ENCODE results near the gene HTRA2. TPM values are rescaled to one million over a fixed set of nuclear protein-coding genes. Genes with fewer than 3 reads are reported as not detected.
A peak's percentile ranks its signal among the peaks of the same experiment; 100 is the strongest.

The HTRA2 gene
- total RNA-seq, 1 donor from 2014 or later: 25.0 TPM

DNA sequence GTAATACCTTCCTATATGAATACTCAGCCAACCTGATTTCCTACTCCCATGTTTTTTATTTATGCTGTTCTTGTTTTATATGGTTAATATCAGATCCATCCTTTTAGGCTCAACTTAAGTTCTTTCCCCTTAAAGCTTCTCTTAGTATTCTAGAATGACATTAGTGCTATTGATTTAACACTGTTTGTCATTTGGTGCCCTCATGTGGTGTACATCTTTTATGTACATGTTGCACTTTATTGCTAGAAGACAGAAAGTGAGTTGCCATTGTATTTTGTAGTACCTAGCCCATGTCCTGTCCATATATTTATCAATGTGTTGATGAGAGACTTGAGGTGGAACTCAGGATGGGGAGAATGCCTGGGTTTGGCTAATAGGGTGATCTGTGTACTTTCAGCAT, 2.5 kb downstream of the HTRA2 start:
- intact Hi-C loops (cut with DNase I): loop anchor here (10.0 kb wide), 1 partner anchor 707 kb away; the partner anchor contains the start of gene STAMBP
- no peak for DNase-seq (ENCODE audit: low spot score)

DNA sequence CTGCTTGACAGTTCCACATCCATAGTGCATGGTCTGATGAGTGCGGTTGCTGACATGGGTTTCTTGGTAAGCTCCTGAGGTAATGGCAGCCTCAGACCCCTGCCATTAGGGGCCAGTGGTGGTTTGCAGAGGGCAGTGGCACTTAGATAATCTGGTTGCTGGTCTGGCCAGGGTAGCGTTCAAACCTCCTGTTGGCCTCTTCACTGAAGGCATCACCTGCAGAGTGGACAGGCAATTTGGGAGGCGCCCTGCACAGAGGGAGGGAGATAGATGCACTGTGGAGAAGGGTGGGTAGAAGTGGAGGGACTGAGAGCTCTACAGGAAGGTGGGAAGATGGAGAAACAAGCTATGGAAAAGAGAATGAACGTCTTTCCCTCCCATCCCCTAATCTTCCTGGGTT, 3.7 kb downstream of the HTRA2 start:
- DNase-seq (ENCODE audit: low spot score): peak; percentile 43
- intact Hi-C loops (cut with DNase I): loop anchor here (10.0 kb wide), 1 partner anchor 709 kb away; the partner anchor contains the start of gene STAMBP

DNA sequence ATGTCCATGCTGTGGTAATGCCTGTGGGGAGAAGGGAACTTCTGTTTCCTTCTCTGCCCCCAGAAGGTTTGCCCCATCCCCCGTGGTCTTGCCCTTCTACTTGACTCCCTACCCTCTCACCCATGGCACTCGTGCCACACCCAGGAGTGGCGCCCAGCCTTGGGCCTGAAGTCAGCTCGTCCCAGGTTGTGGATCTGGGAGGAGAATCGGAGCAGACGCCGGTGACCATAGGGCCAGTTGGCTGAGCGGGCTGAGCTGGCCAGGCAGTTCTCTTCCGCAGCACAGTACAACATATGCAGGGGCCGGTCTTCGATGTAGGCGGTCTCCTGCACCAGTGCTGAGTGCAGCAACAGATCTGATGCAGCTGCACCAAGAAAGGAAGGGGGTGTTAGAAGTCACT, 4.7 kb downstream of the HTRA2 start:
- intact Hi-C loops (cut with DNase I): loop anchor here (10.0 kb wide), 1 partner anchor 710 kb away; the partner anchor contains the start of gene STAMBP
- DNase-seq (ENCODE audit: low spot score): peak; percentile 7

GRCh38 chr2:74535440-74535965, 5.8 kb downstream of the HTRA2 start:
- intact Hi-C loops (cut with DNase I): loop anchor here (10.0 kb wide), 1 partner anchor 711 kb away; the partner anchor contains the start of gene STAMBP
- no peak for DNase-seq (ENCODE audit: low spot score)

GRCh38 chr2:74536166-74536950, 6.6 kb downstream of the HTRA2 start:
- DNase-seq (ENCODE audit: low spot score): no peak
- intact Hi-C loops (cut with DNase I): loop anchor here (10.0 kb wide), 1 partner anchor 712 kb away; the partner anchor contains the start of gene STAMBP

DNA sequence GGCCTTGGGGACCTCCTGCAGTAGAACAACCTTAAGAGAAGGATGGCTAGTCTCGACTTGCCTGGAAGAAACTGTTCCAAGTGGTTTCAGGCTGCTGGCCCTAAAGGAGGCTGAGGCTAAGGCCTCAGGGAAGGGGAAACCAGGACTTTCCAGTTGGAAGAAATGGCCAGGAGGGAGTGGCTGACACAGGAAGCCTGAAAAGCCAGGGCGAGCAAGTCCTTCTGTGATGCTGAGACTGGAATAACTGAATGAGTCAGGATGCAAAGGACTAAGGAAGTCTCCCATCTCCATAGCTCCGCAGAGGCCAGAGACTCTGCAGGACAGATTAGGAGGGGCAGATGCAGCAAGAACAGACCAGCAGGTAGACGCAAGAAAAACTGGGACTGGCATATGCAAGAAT, 7.4 kb downstream of the HTRA2 start:
- intact Hi-C loops (cut with DNase I): loop anchor here (10.0 kb wide), 1 partner anchor 712 kb away; the partner anchor contains the start of gene STAMBP
- DNase-seq (ENCODE audit: low spot score): no peak

- DNase-seq (ENCODE audit: low spot score): no peak
- intact Hi-C loops (cut with DNase I): loop anchor here (10.0 kb wide), 1 partner anchor 714 kb away; the partner anchor contains the start of gene STAMBP
These were observed 9.2 kb downstream of the HTRA2 start for GRCh38 chr2:74538881-74539339.

DNA sequence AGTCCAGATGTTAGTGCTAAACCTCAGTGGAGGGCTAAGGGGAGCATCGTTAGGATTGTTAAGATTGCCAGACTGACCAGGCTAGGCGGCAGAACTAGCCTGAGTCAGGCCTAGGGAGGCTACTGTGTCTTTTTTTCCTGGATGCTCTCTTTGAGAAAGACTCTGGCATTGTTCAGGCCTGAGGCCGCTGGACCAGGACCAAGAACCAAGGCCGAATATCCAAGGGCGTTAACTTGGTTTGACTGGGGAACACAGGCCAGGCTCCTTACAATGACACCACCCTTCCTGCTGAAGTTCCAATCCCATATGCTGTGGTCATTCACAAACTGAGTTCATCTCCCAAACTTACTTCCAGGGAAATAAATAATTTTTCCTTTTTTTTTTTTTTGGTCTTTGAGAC, 10.6 kb downstream of the HTRA2 start:
- intact Hi-C loops (cut with DNase I): no loop called here
- DNase-seq (ENCODE audit: low spot score): no peak

DNA sequence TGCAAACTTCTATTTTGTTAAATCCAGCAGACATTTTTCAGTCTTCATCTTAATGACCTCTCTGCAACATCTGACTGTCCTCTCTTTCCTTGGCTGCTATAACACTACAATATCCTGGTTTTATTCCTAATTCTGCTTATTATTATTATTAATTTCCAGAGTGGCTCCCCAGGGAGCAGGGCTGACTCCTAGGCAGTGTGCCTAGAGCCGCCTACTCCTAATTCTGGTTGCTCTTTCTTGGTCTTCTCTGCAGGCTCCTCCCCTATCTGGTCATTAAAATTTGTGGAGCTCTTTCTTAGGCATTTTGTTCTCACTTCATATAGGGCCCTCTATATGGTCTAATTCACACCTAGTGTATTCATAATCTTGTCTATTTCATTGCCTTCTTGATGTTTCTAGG, 13.2 kb downstream of the HTRA2 start:
- intact Hi-C loops (cut with DNase I): no loop called here

GRCh38 chr2:74544634-74545033, 14.9 kb downstream of the HTRA2 start:
- DNase-seq (ENCODE audit: low spot score): peak; percentile 10
- intact Hi-C loops (cut with DNase I): no loop called here

More for the DNA sequence above, 13.2 kb downstream of the HTRA2 start:
- DNase-seq (ENCODE audit: low spot score): peak; percentile 33

- peak; percentile 14 for DNase-seq (ENCODE audit: low spot score)
- intact Hi-C loops (cut with DNase I): no loop called here
These were observed 16.3 kb downstream of the HTRA2 start for GRCh38 chr2:74546004-74546403.

- intact Hi-C loops (cut with DNase I): loop anchor here (2.0 kb wide), 1 partner anchor 18 kb away; no protein-coding TSS in a partner anchor
- DNase-seq (ENCODE audit: low spot score): peak; percentile 26
These were observed 18.7 kb downstream of the HTRA2 start for GRCh38 chr2:74548285-74548899.

DNA sequence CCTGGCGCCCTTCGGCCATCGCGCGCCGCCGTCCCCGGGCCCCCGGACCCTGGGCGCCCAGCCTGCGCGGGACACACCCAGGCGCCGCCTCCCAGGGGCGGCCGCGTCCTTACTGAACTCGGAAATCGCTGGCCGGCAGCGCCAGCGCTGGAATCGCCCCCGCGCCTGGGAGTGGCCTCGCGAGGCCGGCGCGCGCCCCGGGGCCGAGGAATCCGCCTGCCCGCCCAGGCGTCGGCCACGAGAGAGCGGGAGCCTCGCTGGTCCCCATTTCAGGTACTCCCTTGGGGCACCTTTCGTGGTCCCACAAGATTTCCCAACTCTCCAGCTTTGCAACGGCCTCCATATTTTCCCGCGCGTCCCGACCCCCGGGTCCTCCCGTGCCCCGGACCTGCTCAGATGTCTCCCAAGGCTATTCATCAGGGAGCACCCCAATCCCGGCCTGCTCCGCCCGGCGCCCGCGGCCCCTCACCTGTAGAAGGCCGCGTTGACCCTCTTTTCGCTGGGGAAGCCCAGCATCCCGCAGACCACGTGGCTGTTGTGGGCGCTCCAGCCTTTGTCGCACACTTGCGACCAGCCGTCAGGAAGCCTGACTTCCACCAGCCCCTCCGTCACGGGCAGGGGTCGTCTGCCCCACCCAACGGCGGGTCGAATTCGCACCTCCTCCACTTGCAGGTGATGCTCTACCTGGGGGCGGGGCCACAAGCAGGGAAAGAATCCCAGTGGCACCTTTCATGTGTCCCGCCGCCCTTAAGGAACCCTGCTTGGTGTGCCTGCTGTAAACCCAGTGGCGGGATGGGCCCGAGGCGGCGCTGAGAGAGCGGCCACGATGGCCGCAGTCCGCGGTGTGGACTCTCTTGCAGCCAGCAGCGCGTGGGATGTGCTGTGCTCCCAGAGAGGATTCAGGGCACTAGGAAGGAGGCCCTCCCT, 19.4 kb downstream of the HTRA2 start:
- intact Hi-C loops (cut with DNase I): loop anchor here (2.0 kb wide), 1 partner anchor 18 kb away; no protein-coding TSS in a partner anchor
- peak; percentile 84 for DNase-seq (ENCODE audit: low spot score)

DNA sequence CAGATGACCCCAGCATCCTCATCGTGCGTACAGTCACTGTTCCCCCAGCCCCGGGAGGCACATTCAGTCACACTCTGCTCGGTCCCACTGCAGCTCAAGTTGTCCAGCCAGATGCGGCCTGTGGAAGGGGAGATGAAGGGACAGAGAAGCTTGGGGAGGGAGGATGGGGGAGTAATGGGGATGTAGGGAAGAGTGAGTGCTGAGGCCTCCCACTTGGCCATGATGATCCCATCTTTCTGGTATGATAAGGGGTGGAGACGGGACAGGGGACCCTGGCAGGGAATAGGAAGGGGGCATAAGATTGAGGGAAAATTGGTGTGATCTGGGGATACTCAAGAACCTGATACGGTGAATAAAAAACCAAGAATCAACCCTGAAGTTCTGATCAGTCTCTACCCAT, 20.5 kb downstream of the HTRA2 start:
- peak; percentile 38 for DNase-seq (ENCODE audit: low spot score)
- intact Hi-C loops (cut with DNase I): no loop called here

GRCh38 chr2:74551530-74551929, 21.8 kb downstream of the HTRA2 start:
- intact Hi-C loops (cut with DNase I): no loop called here

DNA sequence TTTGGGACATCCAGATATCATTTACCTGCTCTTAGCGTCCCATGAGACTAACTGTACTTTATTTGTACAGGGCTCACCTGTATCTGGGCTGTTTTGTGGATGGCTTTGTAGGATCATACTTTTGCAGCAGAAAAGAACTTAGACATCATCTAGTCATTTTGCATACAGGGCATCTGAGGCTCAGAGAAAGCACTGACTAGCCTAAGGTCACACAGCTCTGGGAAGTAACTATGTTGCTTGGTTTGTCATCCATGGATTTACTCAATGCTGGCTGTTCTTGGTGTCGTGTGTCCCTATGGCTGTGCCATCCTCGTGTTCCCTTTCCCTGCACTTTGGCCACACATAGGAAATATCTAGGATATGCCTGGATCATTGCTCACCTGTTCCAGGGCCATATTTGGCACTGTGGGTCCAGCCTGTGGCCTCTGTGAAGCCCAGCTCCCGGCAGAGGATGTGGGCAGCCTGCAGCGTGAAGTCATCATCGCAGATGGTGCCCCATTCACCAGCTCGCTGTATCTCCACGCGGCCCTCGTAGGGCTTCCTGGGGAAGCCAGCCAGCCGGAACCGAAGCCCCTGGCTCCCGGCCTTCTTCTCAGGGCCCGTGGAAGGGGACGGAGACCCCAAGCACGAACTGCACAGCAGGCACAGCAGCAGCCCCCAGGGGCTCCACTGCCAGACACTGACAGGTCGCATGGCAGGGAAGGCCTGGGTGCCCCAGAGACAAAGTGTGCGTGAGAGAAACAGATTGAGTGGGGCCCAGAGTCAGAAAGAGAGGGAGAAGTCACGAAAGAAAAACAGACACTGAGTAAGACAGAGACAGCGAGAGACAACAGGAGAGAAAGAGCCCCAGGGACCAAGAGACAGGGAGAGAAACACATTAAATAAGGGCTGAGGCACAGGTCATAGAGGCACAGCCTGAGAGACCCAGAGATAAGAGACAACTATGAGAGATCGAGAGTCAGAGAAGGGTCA, 22.5 kb downstream of the HTRA2 start:
- intact Hi-C loops (cut with DNase I): no loop called here

More at GRCh38 chr2:74551530-74551929, 21.8 kb downstream of the HTRA2 start:
- DNase-seq (ENCODE audit: low spot score): peak; percentile 15

DNA sequence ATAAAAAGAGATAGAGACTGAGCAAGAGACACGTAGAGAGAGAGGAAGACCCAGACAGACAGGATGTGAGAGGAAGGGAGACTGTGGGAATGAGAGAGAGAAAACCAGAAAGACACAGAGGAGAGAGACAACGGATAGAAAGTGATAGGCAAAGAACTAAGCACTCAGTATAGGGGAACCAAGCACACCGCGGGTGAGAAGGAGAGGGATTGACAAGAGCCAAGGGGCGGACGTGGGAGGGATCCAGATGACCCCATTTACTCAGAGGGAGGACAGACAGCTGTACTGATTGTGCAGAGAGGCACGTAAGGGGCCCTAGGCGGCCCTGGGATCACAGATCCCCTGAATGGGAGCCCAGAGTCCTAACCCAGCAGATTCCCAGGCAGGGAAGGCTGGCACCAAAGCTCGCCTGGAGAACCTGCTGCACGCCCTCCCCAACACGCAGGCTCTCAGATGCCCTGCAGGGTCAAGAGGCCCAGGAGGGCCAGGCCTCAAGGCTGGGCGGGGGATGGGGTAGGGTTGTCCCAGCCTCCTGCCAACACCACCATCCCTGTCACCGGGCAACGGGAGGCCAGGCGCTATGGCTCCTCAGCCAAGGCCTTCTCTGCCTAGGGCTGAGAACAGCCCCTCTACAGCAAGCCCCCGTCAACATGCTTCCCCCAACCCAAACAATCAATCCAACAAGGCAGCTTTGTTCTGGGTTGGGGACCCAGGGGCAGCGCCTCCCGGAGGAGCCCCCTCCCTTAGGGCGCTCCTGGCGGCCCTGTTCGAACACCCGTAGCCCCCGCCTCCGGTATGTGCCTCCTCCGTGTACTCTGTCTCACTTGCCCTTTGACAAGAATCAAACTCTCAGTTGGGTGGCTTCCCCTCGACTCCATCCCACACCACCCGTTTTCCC, 23.4 kb downstream of the HTRA2 start:
- intact Hi-C loops (cut with DNase I): no loop called here
- peak; percentile 64 for DNase-seq (ENCODE audit: low spot score)

More for the DNA sequence above, 22.5 kb downstream of the HTRA2 start:
- peak; percentile 69 for DNase-seq (ENCODE audit: low spot score)
